PC-9 (cell line): ENCODE results near the gene LEPR. TPM values are rescaled to one million over a fixed set of nuclear protein-coding genes. Genes with fewer than 3 reads are reported as not detected.
A peak's percentile ranks its signal among the peaks of the same experiment; 100 is the strongest.
"Not testable (repeated sequence)": the region's sequence is repeated elsewhere in the genome, so short reads cannot be mapped to it uniquely, and the experiment has no call there.

Experiments used
- BruUV-seq: library from RNA; stranded (reverse); fragments of 400-500 nt; replicated peaks from 2 replicates; lab custom pipeline; 2021; lab: Mats Ljungman, UMichigan
- CTCF ChIA-PET: fragments of 300-600 bp; sonication (Branson Sonifier 250); formaldehyde crosslinking; loops from one replicate; lab custom pipeline; 2022; ENCODE audit warnings: antibody characterized with exemption; lab: Charles Lee
- POLR2A ChIA-PET: fragments of 300-600 bp; sonication (Branson Sonifier 250); formaldehyde crosslinking; loops from one replicate; lab custom pipeline; 2022; ENCODE audit warnings: antibody characterized with exemption; ENCODE audit not compliant: unreplicated experiment; lab: Charles Lee
- DNase-seq, 2 experiments: peaks; one replicate each; pipeline versions ENCODE4 v3.0.0 to v3.0.0-alpha.2; 2015 to 2022; ENCODE audit warnings: mixed read lengths in 1 of 2
- H2AFZ ChIP-seq: fragments of 200-600 bp; sonication (generic); 2 replicates; pipeline ENCODE4 v1.8.1; 2017; ENCODE audit warnings: antibody characterized with exemption
- H3F3A ChIP-seq: fragments of 200-600 bp; sonication (generic); 2 replicates; pipeline ENCODE4 v1.8.1; 2017; ENCODE audit warnings: antibody characterized with exemption, mild to moderate bottlenecking, low read depth; ENCODE audit not compliant: insufficient read depth
- H3K27ac ChIP-seq: fragments of 200-600 bp; sonication (generic); 2 replicates; pipeline ENCODE4 v1.6.1; 2016; ENCODE audit warnings: mixed run types
- H3K27me3 ChIP-seq: fragments of 200-600 bp; sonication (generic); 2 replicates; pipeline ENCODE4 v1.6.1; 2016; ENCODE audit warnings: low read depth, mixed run types; ENCODE audit not compliant: insufficient read depth
- H3K36me3 ChIP-seq: fragments of 200-600 bp; sonication (generic); 2 replicates; pipeline ENCODE4 v1.6.1; 2016; ENCODE audit warnings: low read depth, mixed run types
- H3K4me1 ChIP-seq: fragments of 200-600 bp; sonication (generic); replicated peaks from 2 replicates; pipeline ENCODE4 v1.6.1; 2016; ENCODE audit warnings: mixed run types; ENCODE audit not compliant: insufficient read depth
- H3K4me2 ChIP-seq: fragments of 200-600 bp; sonication (generic); 2 replicates; pipeline ENCODE4 v1.6.1; 2017; ENCODE audit warnings: mixed run types
- H3K4me3 ChIP-seq: fragments of 200-600 bp; sonication (generic); 2 replicates; pipeline ENCODE4 v1.6.1; 2016; ENCODE audit warnings: mixed run types
- H3K79me2 ChIP-seq: fragments of 200-600 bp; sonication (generic); 2 replicates; pipeline ENCODE4 v1.6.1; 2017; ENCODE audit warnings: low read depth, mixed run types
- H3K9me2 ChIP-seq: fragments of 200-600 bp; sonication (generic); 2 replicates; pipeline ENCODE4 v1.8.1; 2017; ENCODE audit warnings: mild to moderate bottlenecking; ENCODE audit not compliant: insufficient read depth
- H3K9me3 ChIP-seq: fragments of 200-600 bp; sonication (generic); 2 replicates; pipeline ENCODE4 v1.8.1; 2016; ENCODE audit warnings: low read depth; ENCODE audit not compliant: insufficient read depth
- H4K20me1 ChIP-seq: fragments of 200-600 bp; sonication (generic); 2 replicates; pipeline ENCODE4 v1.8.1; 2017; ENCODE audit not compliant: insufficient read depth
- EZH2 ChIP-seq: fragments of 200-600 bp; sonication (generic); IDR thresholded peaks from 2 replicates; pipeline ENCODE4 v1.8.0; 2017; ENCODE audit warnings: antibody characterized with exemption, low read depth
- intact Hi-C: fragments of 100-400 bp; cut with micrococcal nuclease; formaldehyde crosslinking; loops from one replicate; pipeline ENCODE4 v1.10.0; 2022; ENCODE audit not compliant: unreplicated experiment
- total RNA-seq: library from RNA; stranded (reverse); gene quantifications from 2 replicates; pipeline ENCODE4 v1.2.3, GENCODE V29; 2021
- TF ChIP-seq, protein P1 (sequence below): fragments of 200-600 bp; sonication (generic); conservative IDR thresholded peaks from 2 replicates; pipeline ENCODE4 v1.6.1; 2017; ENCODE audit warnings: mixed run types, antibody characterized with exemption, mild to moderate bottlenecking, moderate library complexity

Gene LEPR
- total RNA-seq, 1 experiment from 2014 or later: 34.8 TPM

- Histone ChIP-seq H3K27me3 (no peaks in the 10 kb centered on the region), H3K27ac (no peak overlapping the region), H3K79me2 (no peaks in the 10 kb centered on the region), H2AFZ (no peak overlapping the region), H3K4me3 (no peak overlapping the region), H4K20me1 (no peaks in the 10 kb centered on the region), H3K9me2 (no peaks in the 10 kb centered on the region), H3F3A (no peaks in the 10 kb centered on the region), H3K36me3 (no peaks in the 10 kb centered on the region), H3K4me1 (no peaks in the 10 kb centered on the region), H3K4me2 (no peak overlapping the region), H3K9me3 (no peaks in the 10 kb centered on the region)
- BruUV-seq: no TSS peak
- ChIA-PET CTCF (interaction anchor here (0.6 to 1.5 kb wide), 16 partner anchors 8 to 498 kb away, joined by 3 to 9 read pairs (median 4); partner anchors contain the start of genes DNAJC6, LEPR and LEPROT), POLR2A (interaction anchor here (0.5 to 1.2 kb wide), 3 partner anchors 36 to 698 kb away, joined by 4 read pairs; no protein-coding TSS in a partner anchor)
- DNase-seq: peak in 1 of 2 experiments; percentile 18
- no peak for TF ChIP-seq EZH2
- TF ChIP-seq, protein P1, sequence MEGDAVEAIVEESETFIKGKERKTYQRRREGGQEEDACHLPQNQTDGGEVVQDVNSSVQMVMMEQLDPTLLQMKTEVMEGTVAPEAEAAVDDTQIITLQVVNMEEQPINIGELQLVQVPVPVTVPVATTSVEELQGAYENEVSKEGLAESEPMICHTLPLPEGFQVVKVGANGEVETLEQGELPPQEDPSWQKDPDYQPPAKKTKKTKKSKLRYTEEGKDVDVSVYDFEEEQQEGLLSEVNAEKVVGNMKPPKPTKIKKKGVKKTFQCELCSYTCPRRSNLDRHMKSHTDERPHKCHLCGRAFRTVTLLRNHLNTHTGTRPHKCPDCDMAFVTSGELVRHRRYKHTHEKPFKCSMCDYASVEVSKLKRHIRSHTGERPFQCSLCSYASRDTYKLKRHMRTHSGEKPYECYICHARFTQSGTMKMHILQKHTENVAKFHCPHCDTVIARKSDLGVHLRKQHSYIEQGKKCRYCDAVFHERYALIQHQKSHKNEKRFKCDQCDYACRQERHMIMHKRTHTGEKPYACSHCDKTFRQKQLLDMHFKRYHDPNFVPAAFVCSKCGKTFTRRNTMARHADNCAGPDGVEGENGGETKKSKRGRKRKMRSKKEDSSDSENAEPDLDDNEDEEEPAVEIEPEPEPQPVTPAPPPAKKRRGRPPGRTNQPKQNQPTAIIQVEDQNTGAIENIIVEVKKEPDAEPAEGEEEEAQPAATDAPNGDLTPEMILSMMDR: peak; percentile 62
- intact Hi-C loops: loop anchor here (2.0 kb wide), 1 partner anchor 39 kb away; the partner anchor contains the start of genes LEPR and LEPROT
Observed at GRCh38 chr1:65459397-65459768, 38.9 kb downstream of the LEPR start.

GRCh38 chr1:65465837-65466236, 45.4 kb downstream of the LEPR start:
- CTCF ChIA-PET, H3K27me3 ChIP-seq, DNase-seq, H2AFZ ChIP-seq, H3K4me3 ChIP-seq, H3K4me2 ChIP-seq, POLR2A ChIA-PET, H3K79me2 ChIP-seq, H3K9me3 ChIP-seq, H3F3A ChIP-seq, H3K9me2 ChIP-seq, H4K20me1 ChIP-seq, BruUV-seq, H3K36me3 ChIP-seq, H3K27ac ChIP-seq: not testable (repeated sequence)
- peaks cover 12% of the 10 kb centered on the region for H3K4me1 ChIP-seq
- intact Hi-C loops: loop anchor here (2.0 kb wide), 1 partner anchor 41 kb away; no protein-coding TSS in a partner anchor

DNA sequence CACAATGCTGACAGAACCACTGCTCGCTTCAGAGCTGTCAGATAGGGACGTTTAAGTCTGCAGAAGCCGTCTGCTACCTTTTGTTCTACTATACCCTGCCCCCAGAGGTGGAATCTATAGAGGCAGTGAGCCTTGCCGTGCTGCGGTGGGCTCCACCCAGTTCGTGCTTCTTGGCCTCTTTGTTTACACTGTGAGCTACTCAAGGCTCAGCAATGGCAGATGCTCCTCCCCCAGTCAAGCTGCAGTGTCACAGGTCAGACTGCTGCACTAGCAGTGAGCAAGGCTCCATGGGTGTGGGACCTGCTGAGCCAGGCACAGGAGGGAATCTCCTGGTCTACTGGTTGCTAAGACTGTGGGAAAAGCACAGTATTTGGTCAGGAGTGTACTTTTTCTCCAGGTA, 47.1 kb downstream of the LEPR start:
- H4K20me1 ChIP-seq: no peaks in the 10 kb centered on the region
- ChIA-PET POLR2A (interaction anchor here (0.6 kb wide), 2 partner anchors 11 to 48 kb away, joined by 3 read pairs; no protein-coding TSS in a partner anchor), CTCF (interaction anchor here (0.7 to 1.4 kb wide), 3 partner anchors 8 to 213 kb away, joined by 4 to 6 read pairs (median 4); partner anchors contain the start of genes LEPR and LEPROT)
- no peak overlapping the region for H3K27ac ChIP-seq
- H3K4me1 ChIP-seq: peaks cover 12% of the 10 kb centered on the region
- DNase-seq: peak; percentile 87 to 90
- intact Hi-C loops: loop anchor here (2.0 kb wide), 1 partner anchor 43 kb away; no protein-coding TSS in a partner anchor
- no peaks in the 10 kb centered on the region for H3K9me2 ChIP-seq
- peak overlapping the region; percentile 39; the same call in 1 of the 2 replicates for H3K4me3 ChIP-seq
- peak overlapping the region; percentile 68; the same call in 1 of the 2 replicates for H2AFZ ChIP-seq
- H3K4me2 ChIP-seq: peak overlapping the region; percentile 80
- no peak for TF ChIP-seq EZH2
- TF ChIP-seq, protein P1: peak; percentile 35; the same call in 1 of the 2 replicates
- H3K27me3 ChIP-seq: no peaks in the 10 kb centered on the region
- no peaks in the 10 kb centered on the region for H3K9me3 ChIP-seq
- H3K36me3 ChIP-seq: no peaks in the 10 kb centered on the region
- no TSS peak for BruUV-seq
- no peaks in the 10 kb centered on the region for H3F3A ChIP-seq
- H3K79me2 ChIP-seq: no peaks in the 10 kb centered on the region
